GM10248 (cell line): ENCODE data around the gene SPAM1.

Source experiments
- CTCF ChIA-PET: fragments of 300-600 bp; sonication (Branson Sonifier 250); formaldehyde crosslinking; extraction: SDS; loops from one replicate; lab custom pipeline; 2021; ENCODE audit warnings: antibody characterized with exemption; lab: Yijun Ruan, JAX
- POLR2A ChIA-PET: fragments of 350-650 bp; sonication (Branson Sonifier 250); formaldehyde crosslinking; extraction: SDS; loops from one replicate; lab custom pipeline; 2020; ENCODE audit warnings: antibody characterized with exemption; lab: Yijun Ruan, JAX
- DNase-seq: peaks from one replicate; pipeline ENCODE4 v3.0.0; 2012; ENCODE audit errors: extremely low spot score
- CTCF ChIP-seq: IDR thresholded peaks from 2 replicates; pipeline ENCODE4 v1.5.1; 2012; ENCODE audit warnings: mild to moderate bottlenecking, low read depth; ENCODE audit errors: extremely low read depth, missing control alignments, control extremely low read depth

The SPAM1 gene

GRCh38 chr7:123992913-123993518 is 68.0 kb downstream of the SPAM1 start:
- ChIA-PET CTCF (interaction anchor here (1.0 to 2.0 kb wide), 3 partner anchors 10 to 12 kb away, joined by 3 to 5 read pairs (median 4); no protein-coding TSS in a partner anchor), POLR2A (no interaction called here)
- DNase-seq = no peak
- TF ChIP-seq CTCF = no peak

DNA sequence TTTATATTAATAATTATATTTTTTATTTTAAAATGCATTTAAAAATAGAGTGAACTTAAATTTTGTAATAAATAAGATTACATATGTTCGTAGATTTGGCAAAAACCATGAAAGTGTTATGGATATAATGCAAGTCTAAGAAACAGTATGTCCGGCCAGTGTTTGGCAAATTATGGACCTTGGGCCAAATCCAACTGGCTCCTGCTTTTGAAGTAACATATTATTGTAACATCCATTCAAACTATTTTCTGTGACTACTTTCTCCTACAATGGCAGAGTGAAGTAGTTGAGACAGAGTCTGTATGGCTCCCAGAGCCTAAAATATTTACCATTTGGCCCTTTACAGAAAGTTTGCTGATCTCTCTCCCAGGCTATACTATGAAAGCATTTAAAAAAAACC is 69.0 kb downstream of the SPAM1 start:
- no peak for TF ChIP-seq CTCF
- DNase-seq = no peak
- ChIA-PET POLR2A (no interaction called here), CTCF (interaction anchor here (1.0 to 2.0 kb wide), 3 partner anchors 9 to 11 kb away, joined by 3 to 5 read pairs (median 4); no protein-coding TSS in a partner anchor)

GRCh38 chr7:123994449-123994848 is 69.4 kb downstream of the SPAM1 start:
- no peak for TF ChIP-seq CTCF
- CTCF ChIA-PET = interaction anchor here (0.6 to 2.0 kb wide), 4 partner anchors 8 to 11 kb away, joined by 3 to 5 read pairs (median 4); no protein-coding TSS in a partner anchor
- POLR2A ChIA-PET = no interaction called here
- no peak for DNase-seq

GRCh38 chr7:123995617-123996326 is 70.7 kb downstream of the SPAM1 start:
- DNase-seq = no peak
- POLR2A ChIA-PET = no interaction called here
- no peak for TF ChIP-seq CTCF
- CTCF ChIA-PET = no interaction called here

DNA sequence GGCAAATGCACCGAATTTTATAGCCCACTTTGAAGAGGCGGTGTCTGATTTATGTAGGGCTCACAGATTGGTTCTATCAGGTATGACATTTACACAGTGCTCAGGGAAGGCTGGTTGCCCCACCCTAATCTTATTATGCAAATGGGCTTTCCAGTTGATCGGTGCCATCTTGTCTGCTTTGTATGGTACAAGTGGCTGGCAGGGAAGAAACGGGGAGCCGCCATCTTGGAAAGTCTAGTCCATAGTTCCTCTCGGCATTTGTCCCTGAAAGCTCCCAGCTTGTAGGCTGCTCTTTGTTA is 71.2 kb downstream of the SPAM1 start:
- DNase-seq = no peak
- ChIA-PET POLR2A (no interaction called here), CTCF (no interaction called here)
- TF ChIP-seq CTCF = no peak

- CTCF ChIA-PET = no interaction called here
- TF ChIP-seq CTCF = no peak
- DNase-seq = no peak
- POLR2A ChIA-PET = no interaction called here
Observed at GRCh38 chr7:123998921-123999320, 73.9 kb downstream of the SPAM1 start.
